NCI-H345 treated with DMSO at 0.1 percent for 48 hours (cell line): ENCODE measurements around the gene HSD3B1.
A peak's percentile ranks its signal among the peaks of the same experiment; 100 is the strongest.
"Not testable (repeated sequence)": the region's sequence is repeated elsewhere in the genome, so short reads cannot be mapped to it uniquely, and the experiment has no call there.

Experiments
- DNase-seq: peaks from one replicate; lab custom pipeline; 2025; ENCODE audit not compliant: unreplicated experiment; lab: John Stamatoyannopoulos, UW

Gene HSD3B1

DNA sequence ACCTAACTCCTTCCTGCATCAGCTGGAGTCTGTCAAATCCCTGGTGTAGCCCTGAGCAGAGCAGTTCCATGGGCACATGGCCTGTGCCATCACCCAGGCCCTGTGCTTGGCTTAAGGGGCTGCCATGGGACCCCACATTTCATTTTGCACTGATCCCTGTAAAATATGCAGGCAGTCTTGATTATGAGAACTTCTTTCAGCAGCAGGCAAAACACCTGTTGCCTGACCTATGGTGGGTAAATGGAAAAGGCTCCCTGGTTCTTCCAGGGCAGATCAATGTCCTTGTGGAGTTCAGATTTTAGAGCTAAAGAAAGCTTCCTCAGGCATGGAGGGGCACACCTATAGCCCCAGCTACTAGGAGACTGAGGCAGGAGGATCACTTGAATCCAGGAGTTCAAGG lies 44.2 kb downstream of the HSD3B1 start:
- no peak for DNase-seq

DNA sequence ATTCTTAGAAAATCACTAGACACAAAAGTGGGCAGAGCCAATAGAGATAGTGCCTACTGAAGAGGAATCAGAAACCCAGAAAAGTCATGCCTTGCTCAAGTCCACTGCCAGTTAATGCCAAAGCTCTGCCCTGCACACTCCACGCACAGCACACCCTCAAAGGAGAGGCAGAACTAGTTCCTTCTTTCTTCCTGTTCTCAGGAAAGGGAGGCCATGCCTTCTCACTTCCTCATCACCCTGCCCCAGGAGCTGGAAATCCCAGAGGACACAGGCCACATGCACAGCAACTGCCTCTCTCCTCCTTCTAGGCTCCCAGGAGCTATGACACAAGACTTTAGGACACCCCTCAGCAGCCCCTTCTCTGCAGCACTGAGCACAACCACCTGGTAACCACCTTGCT lies 45.6 kb downstream of the HSD3B1 start:
- DNase-seq = not testable (repeated sequence)

DNA sequence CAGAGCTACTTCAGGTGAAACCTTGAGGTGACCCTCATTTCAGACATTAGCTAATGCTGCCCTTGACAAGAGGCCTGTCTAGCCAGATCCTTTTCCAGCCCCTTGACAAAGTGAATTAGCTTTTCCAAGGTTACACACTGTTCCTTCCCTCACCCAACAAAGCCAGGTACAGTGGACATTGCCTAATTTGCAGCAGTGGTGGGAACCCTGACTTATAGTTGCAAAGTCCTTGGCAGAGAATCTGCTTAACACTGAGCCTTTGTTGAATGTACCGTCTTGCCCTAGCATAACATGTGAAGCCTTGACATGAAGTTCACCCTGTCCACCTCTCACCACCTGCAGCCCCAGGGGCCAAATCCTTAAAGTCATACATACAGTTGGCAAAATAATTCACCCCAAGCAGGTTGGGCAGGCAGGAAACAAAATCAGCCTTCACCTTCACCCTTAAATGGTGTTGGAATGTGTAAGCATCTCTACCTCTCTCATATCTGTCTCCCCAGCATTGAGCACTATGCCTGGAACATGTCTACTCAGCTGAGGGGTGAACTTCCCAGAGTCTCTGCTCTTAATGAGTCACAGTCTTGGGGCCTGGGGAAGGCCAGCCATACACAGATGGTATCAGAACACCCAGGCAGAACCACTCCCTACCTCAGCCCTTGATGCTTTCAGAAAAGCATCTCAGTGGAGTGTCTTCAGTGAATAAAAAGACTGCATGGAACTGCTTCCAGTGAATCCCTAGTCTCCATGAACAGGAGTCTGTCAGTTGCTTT lies 46.5 kb downstream of the HSD3B1 start:
- DNase-seq = not testable (repeated sequence)

DNA sequence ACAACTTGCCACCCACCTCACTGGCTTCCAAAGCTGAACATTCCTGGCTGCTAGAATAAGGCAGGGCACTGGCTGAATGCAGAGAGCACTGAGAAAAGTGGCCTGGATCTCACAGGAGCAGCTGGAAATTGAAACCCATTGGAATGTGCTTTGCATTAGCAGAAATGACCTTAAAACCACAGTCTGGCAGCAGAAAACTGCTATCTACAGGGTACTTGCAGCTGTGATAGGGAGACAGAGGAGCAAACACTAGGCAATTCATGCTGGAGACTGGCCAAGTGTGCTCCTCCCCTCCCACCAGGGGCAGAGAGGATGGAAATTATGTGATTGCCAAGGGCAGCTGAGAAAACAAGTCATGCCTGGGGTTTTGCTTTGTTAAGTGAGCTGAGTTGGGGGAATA lies 47.2 kb downstream of the HSD3B1 start:
- peak; percentile 92 for DNase-seq

DNA sequence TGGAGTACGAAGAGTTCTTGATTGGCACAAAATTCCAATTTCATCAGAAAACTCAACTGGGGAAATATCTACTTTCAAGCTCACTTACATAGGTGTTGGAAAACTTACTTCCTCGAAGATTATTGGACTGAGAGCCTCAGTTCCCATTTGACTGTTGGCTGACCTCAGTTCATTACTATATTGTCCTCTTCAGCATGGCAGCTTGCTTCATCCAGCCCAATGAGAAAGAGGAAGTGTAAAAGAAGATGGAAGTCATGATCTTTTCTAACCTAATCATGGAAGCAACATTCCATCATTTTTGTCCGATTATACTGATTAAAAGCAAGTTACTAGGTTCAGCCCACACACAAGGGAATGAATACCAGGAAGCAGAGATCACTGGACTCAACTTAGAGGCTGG lies 49.4 kb downstream of the HSD3B1 start:
- no peak for DNase-seq

DNA sequence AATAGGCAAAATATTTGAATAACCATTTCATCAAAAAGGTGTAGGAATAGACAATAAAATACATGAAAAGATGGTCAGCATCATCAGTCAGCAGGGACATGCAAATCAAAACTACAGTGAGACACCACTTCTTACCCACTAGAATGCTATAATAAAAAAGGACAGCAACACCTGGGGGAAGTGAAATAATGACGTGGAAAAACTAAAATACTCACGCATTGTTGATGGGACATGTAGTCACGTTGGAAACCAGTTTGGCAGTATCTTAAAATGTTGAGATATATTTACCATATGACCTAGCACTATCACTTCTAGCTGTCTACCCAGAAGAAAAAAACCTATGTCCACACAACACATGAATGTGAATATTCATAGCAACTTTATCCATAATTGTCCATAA lies 53.4 kb downstream of the HSD3B1 start:
- not testable (repeated sequence) for DNase-seq

DNA sequence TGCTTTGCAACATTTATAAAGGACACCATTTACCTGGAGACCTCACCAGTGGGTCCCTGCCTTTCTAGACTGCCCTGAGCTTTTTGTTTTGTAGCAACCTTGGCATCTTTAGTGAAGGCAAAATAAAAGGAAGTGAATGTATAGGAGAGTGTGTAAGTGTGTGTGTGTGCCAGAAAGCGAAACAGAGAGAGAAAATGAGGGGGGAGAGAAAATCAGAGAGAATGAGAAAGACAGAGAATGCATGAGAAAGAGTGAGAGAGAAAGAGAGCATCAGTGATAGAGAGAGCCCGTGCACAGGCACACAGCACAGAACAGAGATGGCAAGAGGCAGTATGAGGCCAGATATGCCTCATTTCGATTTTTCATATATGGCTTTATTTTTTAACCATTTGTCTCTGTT lies 57.5 kb downstream of the HSD3B1 start:
- DNase-seq = no peak
